MM.1S (cell line): ENCODE data around the gene F7.

Experiments
- DNase-seq: peaks from one replicate; pipeline ENCODE4 v3.0.0-alpha.2; 2015
- H2AFZ ChIP-seq: fragments of 300-600 bp; sonication (generic); 2 replicates; pipeline ENCODE4 v1.6.0; 2016; ENCODE audit warnings: antibody characterized with exemption, low read length
- H3F3A ChIP-seq: fragments of 300-600 bp; sonication (generic); 2 replicates; pipeline ENCODE4 v1.6.1; 2016; ENCODE audit warnings: mild to moderate bottlenecking, antibody characterized with exemption, low read length, moderate library complexity, mixed read lengths; ENCODE audit not compliant: insufficient read depth
- H3K27ac ChIP-seq: fragments of 300-600 bp; sonication (generic); 2 replicates; pipeline ENCODE4 v1.5.1; 2016; ENCODE audit warnings: mild to moderate bottlenecking, low read length
- H3K27me3 ChIP-seq: fragments of 300-600 bp; sonication (generic); replicated peaks from 2 replicates; pipeline ENCODE4 v1.6.0; 2016; ENCODE audit warnings: low read length; ENCODE audit not compliant: insufficient read depth
- H3K36me3 ChIP-seq: fragments of 300-600 bp; sonication (generic); replicated peaks from 2 replicates; pipeline ENCODE4 v1.6.1; 2016; ENCODE audit warnings: mild to moderate bottlenecking, low read length, mixed read lengths; ENCODE audit not compliant: insufficient read depth
- H3K4me1 ChIP-seq: fragments of 300-600 bp; sonication (generic); 2 replicates; pipeline ENCODE4 v1.6.1; 2016; ENCODE audit warnings: low read length, mixed read lengths
- H3K4me2 ChIP-seq: fragments of 300-600 bp; sonication (generic); 2 replicates; pipeline ENCODE4 v1.6.0; 2016; ENCODE audit warnings: low read depth, low read length
- H3K4me3 ChIP-seq: fragments of 300-600 bp; sonication (generic); 2 replicates; pipeline ENCODE4 v1.5.1; 2016; ENCODE audit warnings: low read length, mixed read lengths
- H3K79me2 ChIP-seq: fragments of 300-600 bp; sonication (generic); 2 replicates; pipeline ENCODE4 v1.6.1; 2016; ENCODE audit warnings: mixed run types, low read length, mixed read lengths
- H3K9ac ChIP-seq: fragments of 300-600 bp; sonication (generic); 2 replicates; pipeline ENCODE4 v1.6.1; 2016; ENCODE audit warnings: low read length, mixed read lengths
- H3K9me2 ChIP-seq: fragments of 300-600 bp; sonication (generic); replicated peaks from 2 replicates; pipeline ENCODE4 v1.6.1; 2016; ENCODE audit warnings: mild to moderate bottlenecking, low read length, mixed read lengths; ENCODE audit not compliant: insufficient read depth
- H3K9me3 ChIP-seq: fragments of 300-600 bp; sonication (generic); replicated peaks from 2 replicates; pipeline ENCODE4 v1.6.1; 2016; ENCODE audit warnings: mild to moderate bottlenecking, low read length, mixed read lengths; ENCODE audit not compliant: insufficient read depth
- H4K20me1 ChIP-seq: fragments of 300-600 bp; sonication (generic); 2 replicates; pipeline ENCODE4 v1.6.1; 2016; ENCODE audit warnings: mild to moderate bottlenecking, low read length, moderate library complexity, mixed read lengths; ENCODE audit not compliant: insufficient read depth
- CTCF ChIP-seq: fragments of 300-600 bp; sonication (generic); IDR thresholded peaks from 2 replicates; pipeline ENCODE4 v1.5.1; 2016; ENCODE audit warnings: antibody characterized with exemption, low read length, mixed read lengths
- EZH2 ChIP-seq: fragments of 300-600 bp; sonication (generic); optimal IDR thresholded peaks from 2 replicates; pipeline ENCODE3; 2017; ENCODE audit warnings: low read depth, mild to moderate bottlenecking, antibody characterized with exemption, low read length, mixed read lengths
- EZH2phosphoT487 ChIP-seq: fragments of 300-600 bp; sonication (generic); IDR thresholded peaks from 2 replicates; pipeline ENCODE4 v1.6.1; 2018; ENCODE audit warnings: antibody characterized with exemption, low read length

F7 gene

DNA sequence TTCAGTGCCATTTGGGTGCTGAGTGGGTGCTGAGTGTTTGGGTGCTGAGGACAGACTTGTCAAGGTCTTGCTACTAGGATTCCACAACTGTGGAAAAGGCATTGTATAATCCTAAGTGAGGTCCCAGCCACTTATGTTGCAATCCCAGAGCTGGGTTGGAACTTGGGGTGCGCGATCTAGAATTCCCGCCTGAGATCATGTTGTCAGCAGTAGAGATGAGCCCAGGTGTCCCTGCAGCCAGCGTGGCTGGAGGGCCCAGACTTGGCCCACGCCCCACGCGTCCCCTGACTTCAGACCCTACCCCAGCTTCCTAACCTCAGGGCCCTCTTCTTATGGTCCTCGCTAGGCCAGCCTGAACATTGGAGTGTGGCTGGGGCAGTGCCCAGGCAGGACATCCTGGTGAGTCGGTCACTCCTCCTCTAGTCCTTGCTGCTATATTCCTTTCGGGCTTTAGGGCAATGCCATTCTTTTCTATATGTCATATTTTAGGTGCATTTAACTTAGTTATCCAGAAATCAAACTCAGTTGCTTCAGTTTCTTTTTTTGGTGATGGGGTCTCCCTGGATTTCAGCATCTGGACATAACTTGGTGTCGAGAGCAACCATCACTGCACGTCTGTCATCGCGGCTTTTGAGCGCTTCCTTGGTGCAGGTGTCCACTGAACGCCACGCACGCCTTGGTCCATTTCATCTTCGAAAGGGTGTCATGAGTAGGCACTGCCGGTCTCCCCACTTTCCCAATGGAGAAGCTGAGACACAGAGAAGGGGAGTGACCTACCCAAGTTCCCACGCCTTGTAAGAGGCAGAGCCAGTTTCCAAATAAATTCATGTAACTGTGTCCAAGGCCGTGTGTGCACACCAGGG lies 46.4 kb upstream of the F7 start:
- no peak for TF ChIP-seq EZH2phosphoT487
- no peak for TF ChIP-seq EZH2
- no peak for TF ChIP-seq CTCF
- Histone ChIP-seq H3K36me3 (no peaks in the 10 kb centered on the region), H4K20me1 (no peaks in the 10 kb centered on the region), H3F3A (no peaks in the 10 kb centered on the region), H3K27ac (no peak overlapping the region), H3K4me3 (no peak overlapping the region), H3K4me2 (no peak overlapping the region), H3K4me1 (no peaks in the 10 kb centered on the region), H2AFZ (no peak overlapping the region), H3K9me3 (no peaks in the 10 kb centered on the region), H3K9ac (no peak overlapping the region), H3K79me2 (no peaks in the 10 kb centered on the region), H3K9me2 (no peaks in the 10 kb centered on the region), H3K27me3 (peaks cover 73% of the 10 kb centered on the region)
- DNase-seq: no peak

DNA sequence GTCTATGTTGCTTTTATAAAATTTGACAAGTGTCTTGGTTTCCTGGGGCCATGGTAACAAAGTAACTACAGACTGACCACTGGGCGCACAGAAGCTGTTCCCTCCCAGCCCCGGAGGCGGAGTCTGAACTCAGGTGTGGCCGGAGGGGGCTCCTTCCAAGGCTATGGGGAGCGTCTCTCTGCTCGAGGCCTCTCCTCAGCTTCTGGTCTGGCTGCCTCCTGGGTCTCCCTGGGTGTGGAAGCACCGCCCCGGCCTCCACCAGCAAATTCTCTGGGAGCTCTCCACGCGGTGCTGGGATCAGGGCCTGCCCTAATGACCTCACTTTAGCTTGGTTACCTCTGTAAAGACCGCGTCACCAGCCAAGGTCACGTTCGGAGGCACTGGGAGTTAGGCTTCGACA lies 45.7 kb upstream of the F7 start:
- no peaks in the 10 kb centered on the region for H3K9me3 ChIP-seq
- TF ChIP-seq EZH2: no peak
- TF ChIP-seq EZH2phosphoT487: no peak
- no peak for TF ChIP-seq CTCF
- no peaks in the 10 kb centered on the region for H4K20me1 ChIP-seq
- no peaks in the 10 kb centered on the region for H3K9me2 ChIP-seq
- H2AFZ ChIP-seq: no peak overlapping the region
- no peak overlapping the region for H3K4me2 ChIP-seq
- peaks cover 73% of the 10 kb centered on the region for H3K27me3 ChIP-seq
- H3F3A ChIP-seq: no peaks in the 10 kb centered on the region
- H3K4me1 ChIP-seq: no peaks in the 10 kb centered on the region
- H3K79me2 ChIP-seq: no peaks in the 10 kb centered on the region
- H3K27ac ChIP-seq: no peak overlapping the region
- no peaks in the 10 kb centered on the region for H3K36me3 ChIP-seq
- no peak for DNase-seq
- H3K9ac ChIP-seq: no peak overlapping the region
- no peak overlapping the region for H3K4me3 ChIP-seq

DNA sequence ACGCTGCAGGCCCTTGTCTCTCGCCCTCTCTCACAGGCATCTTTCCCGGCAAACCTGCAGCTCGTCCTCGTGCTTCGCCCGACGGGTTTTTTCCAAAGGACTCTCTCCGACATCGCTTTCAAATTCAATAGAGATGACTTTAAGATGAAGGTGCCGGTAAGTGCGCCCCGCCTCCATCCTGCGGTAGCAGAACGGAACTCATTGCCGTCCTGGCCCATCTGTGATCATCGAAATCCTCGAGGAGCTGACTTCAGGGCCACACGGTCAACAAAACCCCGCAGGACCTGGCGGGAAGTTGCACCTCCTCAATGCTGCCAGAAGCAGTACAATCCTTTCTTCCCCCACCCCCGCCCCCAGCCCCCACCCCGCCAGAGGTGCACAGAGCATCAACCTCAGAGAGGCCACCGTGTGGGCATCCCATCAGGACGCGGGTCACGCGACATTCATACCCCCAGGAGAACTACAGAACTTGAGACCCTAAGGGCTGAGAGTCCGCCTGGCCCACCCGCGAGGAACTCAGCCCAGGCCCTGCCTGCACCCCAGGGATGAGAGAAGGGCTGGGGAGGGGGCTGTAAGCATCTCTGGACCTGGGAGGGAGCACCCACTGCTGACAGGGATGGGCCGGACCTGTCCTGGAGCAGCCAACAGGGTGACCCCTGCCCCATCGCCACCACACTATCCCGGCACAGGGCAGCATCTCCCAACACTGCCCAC lies 44.9 kb upstream of the F7 start:
- H3K9ac ChIP-seq: no peak overlapping the region
- H3K4me3 ChIP-seq: no peak overlapping the region
- H3K27ac ChIP-seq: no peak overlapping the region
- H3K27me3 ChIP-seq: peaks cover 74% of the 10 kb centered on the region
- no peak overlapping the region for H2AFZ ChIP-seq
- H3K36me3 ChIP-seq: no peaks in the 10 kb centered on the region
- H3K4me2 ChIP-seq: no peak overlapping the region
- no peak for TF ChIP-seq CTCF
- no peak for TF ChIP-seq EZH2phosphoT487
- TF ChIP-seq EZH2: no peak
- no peaks in the 10 kb centered on the region for H3K4me1 ChIP-seq
- DNase-seq: no peak
- H3K9me2 ChIP-seq: no peaks in the 10 kb centered on the region
- H4K20me1 ChIP-seq: no peaks in the 10 kb centered on the region
- H3F3A ChIP-seq: no peaks in the 10 kb centered on the region
- no peaks in the 10 kb centered on the region for H3K9me3 ChIP-seq
- no peaks in the 10 kb centered on the region for H3K79me2 ChIP-seq
